Measurements from ENCODE around the gene KIAA0408.
A peak's percentile ranks its signal among the peaks of the same experiment; 100 is the strongest.
"Not testable (repeated sequence)": the region's sequence is repeated elsewhere in the genome, so short reads cannot be mapped to it uniquely, and the experiment has no call there.

The KIAA0408 gene

GRCh38 chr6:127462376-127462775, 3.2 kb upstream of the KIAA0408 start:
- no peak for DNase-seq

- DNase-seq: no peak
Observed at GRCh38 chr6:127460465-127460864, 1.3 kb upstream of the KIAA0408 start.

- DNase-seq: peak; percentile 80
Observed at GRCh38 chr6:127458817-127459216, 372 bp downstream of the KIAA0408 start.

- DNase-seq: no peak
Observed at GRCh38 chr6:127458222-127458621, 967 bp downstream of the KIAA0408 start.

- DNase-seq: no peak
Observed at GRCh38 chr6:127457456-127458064, 1.6 kb downstream of the KIAA0408 start.

- no peak for DNase-seq
Observed at GRCh38 chr6:127456465-127456864, 2.7 kb downstream of the KIAA0408 start.

- no peak for DNase-seq
Observed at GRCh38 chr6:127453845-127454619, 5.2 kb downstream of the KIAA0408 start.

- no peak for DNase-seq
Observed at GRCh38 chr6:127452803-127453202, 6.4 kb downstream of the KIAA0408 start.

GRCh38 chr6:127451388-127451787, 7.8 kb downstream of the KIAA0408 start:
- no peak for DNase-seq

GRCh38 chr6:127447780-127448179, 11.4 kb downstream of the KIAA0408 start:
- DNase-seq: no peak

GRCh38 chr6:127446356-127446755, 12.8 kb downstream of the KIAA0408 start:
- no peak for DNase-seq

GRCh38 chr6:127441881-127442280, 17.3 kb downstream of the KIAA0408 start:
- no peak for DNase-seq

- DNase-seq: no peak
Observed at GRCh38 chr6:127439718-127440117, 19.5 kb downstream of the KIAA0408 start.

- DNase-seq: no peak
Observed at GRCh38 chr6:127436578-127437110, 22.5 kb downstream of the KIAA0408 start.

- no peak for DNase-seq
Observed at GRCh38 chr6:127435626-127436220, 23.5 kb downstream of the KIAA0408 start.

GRCh38 chr6:127434651-127435050, 24.5 kb downstream of the KIAA0408 start:
- no peak for DNase-seq

GRCh38 chr6:127428562-127428961, 30.6 kb downstream of the KIAA0408 start:
- not testable (repeated sequence) for DNase-seq

- DNase-seq: no peak
Observed at GRCh38 chr6:127423921-127424320, 35.3 kb downstream of the KIAA0408 start.

GRCh38 chr6:127421164-127421563, 38.0 kb downstream of the KIAA0408 start:
- DNase-seq: not testable (repeated sequence)

- peak; percentile 91 for DNase-seq
Observed at GRCh38 chr6:127420556-127420955, 38.6 kb downstream of the KIAA0408 start.

- no peak for DNase-seq
Observed at GRCh38 chr6:127415096-127415495, 44.1 kb downstream of the KIAA0408 start.

GRCh38 chr6:127413123-127413522, 46.1 kb downstream of the KIAA0408 start:
- DNase-seq: not testable (repeated sequence)

GRCh38 chr6:127412016-127412415, 47.2 kb downstream of the KIAA0408 start:
- not testable (repeated sequence) for DNase-seq

All from islet precursor cell (in vitro differentiated cells).